Endothelial cell of umbilical vein (primary cell): Measurements from ENCODE around the gene SMAD3. TPM values are rescaled to one million over a fixed set of nuclear protein-coding genes. Genes with fewer than 3 reads are reported as not detected.

Experiments
- BruUV-seq: library from RNA; stranded (reverse); fragments of 400-500 nt; replicated peaks from 2 replicates; lab custom pipeline; 2021; lab: Mats Ljungman, UMichigan
- CTCF ChIA-PET: fragments of 300-600, 350-600 bp; sonication (Branson Sonifier 250); formaldehyde crosslinking; loops from one replicate; lab custom pipeline; 2021; ENCODE audit warnings: antibody characterized with exemption, inconsistent platforms; lab: Charles Lee
- POLR2A ChIA-PET: fragments of 300-600, 350-600 bp; sonication (Branson Sonifier 250); formaldehyde crosslinking; loops from one replicate; lab custom pipeline; 2021; ENCODE audit warnings: antibody characterized with exemption, inconsistent platforms; lab: Charles Lee
- DNase-seq: peaks from one replicate; pipeline ENCODE4 v3.0.0-alpha.2; 2011; ENCODE audit warnings: low read depth, low spot score
- FAIRE-seq: peaks from 2 replicates; lab custom pipeline; 2011; peaks lifted over from hg19 to GRCh38; lab: Jason Lieb, UNC
- H2AFZ ChIP-seq: 2 replicates; pipeline ENCODE4 v1.6.0; 2012; ENCODE audit warnings: low read depth, low read length, control low read depth, inconsistent platforms
- H3K27ac ChIP-seq: 2 replicates; pipeline ENCODE4 v1.5.1; 2011; ENCODE audit warnings: low read depth, mild to moderate bottlenecking, control low read depth, low read length, moderate library complexity; ENCODE audit not compliant: insufficient read depth
- H3K27me3 ChIP-seq, 2 experiments: 2 replicates each; pipeline versions ENCODE4 v1.6.0 to v1.6.1; 2011; ENCODE audit warnings: low read length in 2 of 2, mixed read lengths in 1 of 2; ENCODE audit not compliant: control insufficient read depth in 2 of 2, insufficient read depth in 2 of 2
- H3K36me3 ChIP-seq, 2 experiments: 2 replicates in 1 of 2; 3 replicates in 1 of 2; pipeline ENCODE4 v1.5.1; 2011; ENCODE audit warnings: low read length in 2 of 2, mild to moderate bottlenecking in 1 of 2, moderate library complexity in 1 of 2; ENCODE audit not compliant: control insufficient read depth in 2 of 2, insufficient read depth in 2 of 2; ENCODE audit errors: extremely low read depth in 1 of 2
- H3K4me1 ChIP-seq: 3 replicates; pipeline ENCODE4 v1.5.1; 2011; ENCODE audit warnings: mild to moderate bottlenecking, low read length; ENCODE audit not compliant: control insufficient read depth, insufficient read depth; ENCODE audit errors: extremely low read depth
- H3K4me2 ChIP-seq: 2 replicates; pipeline ENCODE4 v1.6.1; 2011; ENCODE audit warnings: low read length, control low read depth, mixed read lengths; ENCODE audit not compliant: insufficient read depth
- H3K4me3 ChIP-seq, 3 experiments: fragments of 200-600 bp in 1 of 3; sonication (generic), shearing (Covaris generic) in 1 of 3; replicated peaks in 1 of 3; 2 replicates each; pipeline ENCODE4 v1.5.1; 2011 to 2016; ENCODE audit warnings: control low read depth in 3 of 3, low read length in 3 of 3, mild to moderate bottlenecking in 2 of 3, inconsistent platforms in 1 of 3, low read depth in 1 of 3, moderate library complexity in 1 of 3; ENCODE audit not compliant: insufficient read depth in 1 of 3
- H3K79me2 ChIP-seq: 2 replicates; pipeline ENCODE4 v1.6.0; 2012; ENCODE audit warnings: low read length, inconsistent platforms; ENCODE audit not compliant: control insufficient read depth, insufficient read depth
- H3K9ac ChIP-seq: replicated peaks from 2 replicates; pipeline ENCODE3; 2011; ENCODE audit warnings: low read length, control low read depth; ENCODE audit not compliant: insufficient read depth; ENCODE audit errors: extremely low read depth
- H3K9me1 ChIP-seq: replicated peaks from 3 replicates; pipeline ENCODE4 v1.6.0; 2011; ENCODE audit warnings: mild to moderate bottlenecking, low read length; ENCODE audit not compliant: control insufficient read depth, insufficient read depth; ENCODE audit errors: extremely low read depth
- H3K9me3 ChIP-seq: replicated peaks from 2 replicates; pipeline ENCODE4 v1.5.1; 2012; ENCODE audit warnings: low read length, inconsistent platforms; ENCODE audit not compliant: control insufficient read depth, insufficient read depth
- H4K20me1 ChIP-seq: replicated peaks from 2 replicates; pipeline ENCODE3; 2011; ENCODE audit warnings: mild to moderate bottlenecking, low read length; ENCODE audit not compliant: control insufficient read depth, insufficient read depth; ENCODE audit errors: extremely low read depth
- CTCF ChIP-seq, 2 donors: IDR thresholded peaks; 1 replicate in 1 of 2; 2 replicates in 1 of 2; pipeline ENCODE4 v1.5.1; 2011; ENCODE audit warnings: low read length in 2 of 2, mild to moderate bottlenecking in 2 of 2, moderate library complexity in 2 of 2, control low read depth in 1 of 2, inconsistent platforms in 1 of 2, low read depth in 1 of 2; ENCODE audit not compliant: insufficient read depth in 1 of 2; ENCODE audit errors: extremely low read depth in 1 of 2
- EZH2 ChIP-seq: IDR thresholded peaks from 2 replicates; pipeline ENCODE4 v1.6.1; 2012; ENCODE audit warnings: borderline replicate concordance, low read depth, mild to moderate bottlenecking, moderate library complexity, low read length, inconsistent platforms; ENCODE audit not compliant: severe bottlenecking
- FOS ChIP-seq: IDR thresholded peaks from 2 replicates; pipeline ENCODE4 v1.6.1; 2011; ENCODE audit warnings: mild to moderate bottlenecking, low read length, moderate library complexity, borderline replicate concordance; ENCODE audit not compliant: insufficient read depth
- GATA2 ChIP-seq: IDR thresholded peaks from 2 replicates; pipeline ENCODE4 v1.7.0; 2011; ENCODE audit warnings: low read depth, mild to moderate bottlenecking, moderate library complexity, mixed read lengths, low read length; ENCODE audit not compliant: insufficient read length, insufficient read depth
- JUN ChIP-seq: IDR thresholded peaks from 2 replicates; pipeline ENCODE4 v1.6.1; 2011; ENCODE audit warnings: borderline replicate concordance, low read depth; ENCODE audit not compliant: insufficient read length, insufficient read depth
- POLR2AphosphoS5 ChIP-seq: IDR thresholded peaks from 2 replicates; pipeline ENCODE4 v1.6.1; 2012; ENCODE audit warnings: low read depth, mild to moderate bottlenecking, control low read depth, low read length, moderate library complexity; ENCODE audit not compliant: insufficient read depth
- dilution Hi-C: fragments of 300-500 bp; cut with MboI; formaldehyde crosslinking; loops from one replicate; pipeline ENCODE4 v1.15.0; 2019; ENCODE audit warnings: low sequenced_read_pairs; ENCODE audit not compliant: extremely low pct_ligation_motif_present
- intact Hi-C: fragments of 100-400 bp; cut with micrococcal nuclease; formaldehyde crosslinking; loops from one replicate; pipeline ENCODE4 v1.10.0; 2022
- polyA plus RNA-seq, 4 experiments: library from polyadenylated mRNA; depleted of rRNA in 3 of 4; stranded (reverse) in 3 of 4; unstranded in 1 of 4; fragments of >200 nt; gene quantifications; 2 replicates each; pipeline versions ENCODE4 v1.2.1 to v1.2.3, GENCODE V29; 2011 to 2012; ENCODE audit warnings: missing spikeins in 1 of 4
- total RNA-seq: library from RNA; stranded (reverse); gene quantifications from 2 replicates; pipeline ENCODE4 v1.2.3, GENCODE V29; 2021

SMAD3 gene
- total and polyA plus RNA-seq, 2 donors (not counting 3 experiments of a cell fraction or from before 2014, with no cell fraction given): 56.4 to 88.2 TPM

- ChIA-PET POLR2A (interaction anchor here (2.1 kb wide), 1 partner anchor 75 kb away, joined by 7 read pairs; no protein-coding TSS in a partner anchor), CTCF (interaction anchor here (1.1 to 1.8 kb wide), 3 partner anchors 17 to 38 kb away, joined by 3 to 7 read pairs (median 5); partner anchors contain the start of gene SMAD3)
- Histone ChIP-seq H3K9ac (peak overlapping the region; percentile 74), H3K36me3 (no peaks in the 10 kb centered on the region), H3K4me3 (peak overlapping the region in 1 of 3 experiments; percentile 0), H3K9me3 (no peaks in the 10 kb centered on the region), H4K20me1 (no peaks in the 10 kb centered on the region), H3K4me2 (peak overlapping the region; percentile 47), H3K9me1 (no peaks in the 10 kb centered on the region), H3K27me3 (no peaks in the 10 kb centered on the region), H3K79me2 (peaks cover 86% of the 10 kb centered on the region), H3K4me1 (peaks cover 81% of the 10 kb centered on the region), H3K27ac (peak overlapping the region; percentile 95), H2AFZ (no peak overlapping the region)
- dilution Hi-C loops (no loop called here), intact Hi-C loops (loop anchor here (2.0 kb wide), 2 partner anchors 55 to 79 kb away; no protein-coding TSS in a partner anchor)
- FAIRE-seq: peak; percentile 88
- TF ChIP-seq JUN: peak; percentile 58
- peak; percentile 95 for TF ChIP-seq GATA2
- TF ChIP-seq FOS: peak; percentile 59
- peak in 1 of 2 donors; percentile 1 for TF ChIP-seq CTCF (IDR thresholded peaks at IDR 0.05; ENCODE audit: extremely low read depth in 1 of 2, insufficient read depth in 1 of 2, low read depth in 1 of 2, low read length in 2 of 2)
- no peak for TF ChIP-seq EZH2
- peak; percentile 34 for TF ChIP-seq POLR2AphosphoS5
- DNase-seq: peak; percentile 87
- BruUV-seq: no TSS peak
Observed at GRCh38 chr15:67103869-67104268, 38.5 kb downstream of the SMAD3 start.
